Transverse colon (tissue), 4 donors: ENCODE data around the gene BTN3A1. TPM values are rescaled to one million over a fixed set of nuclear protein-coding genes. Genes with fewer than 3 reads are reported as not detected.
"Not testable (repeated sequence)": the region's sequence is repeated elsewhere in the genome, so short reads cannot be mapped to it uniquely, and the experiment has no call there.

Source experiments
- DNase-seq: peaks from one replicate; pipeline ENCODE4 v3.0.0-alpha.2; 2019
- H3K27ac ChIP-seq, 4 donors: fragments of 200-600 bp; sonication (generic); 2 replicates each; pipeline ENCODE4 v1.5.1; 2016 to 2018; ENCODE audit warnings: inconsistent platforms in 4 of 4
- H3K27me3 ChIP-seq: fragments of 200-600 bp; sonication (generic); 2 replicates; pipeline ENCODE4 v1.5.1; 2017; ENCODE audit warnings: inconsistent platforms
- H3K36me3 ChIP-seq, 4 donors: fragments of 200-600 bp; sonication (generic); 2 replicates each; pipeline ENCODE4 v1.5.1; 2017 to 2019; ENCODE audit warnings: inconsistent platforms in 4 of 4
- H3K4me1 ChIP-seq, 4 donors: fragments of 200-600 bp; sonication (generic); 2 replicates each; pipeline ENCODE4 v1.5.1; 2017 to 2020; ENCODE audit warnings: inconsistent platforms in 4 of 4
- H3K4me3 ChIP-seq, 4 donors: fragments of 200-600 bp; sonication (generic); 1 replicate in 1 of 4; 2 replicates in 3 of 4; pipeline versions ENCODE4 v1.5.1 to v1.6.1; 2017 to 2019; ENCODE audit warnings: inconsistent platforms in 4 of 4
- H3K9me3 ChIP-seq, 2 donors: fragments of 200-600 bp; sonication (generic); 2 replicates each; pipeline ENCODE4 v1.5.1; 2017 to 2019; ENCODE audit warnings: inconsistent platforms in 2 of 2
- CTCF ChIP-seq, 5 experiments: fragments of 200-600 bp in 3 of 5; fragments of 450-650 bp in 2 of 5; sonication (generic) in 3 of 5; IDR thresholded peaks; 1 replicate in 2 of 5; 2 replicates in 3 of 5; pipeline ENCODE4 v1.5.1; 2016 to 2017; ENCODE audit warnings: antibody characterized with exemption in 5 of 5, inconsistent platforms in 3 of 5, mild to moderate bottlenecking in 2 of 5, moderate library complexity in 1 of 5
- EP300 ChIP-seq: sonication (generic); formaldehyde crosslinking; IDR thresholded peaks from one replicate; pipeline ENCODE4 v1.6.1; 2017; ENCODE audit warnings: antibody characterized with exemption, low read depth
- POLR2A ChIP-seq: fragments of 450-650 bp; IDR thresholded peaks from one replicate; pipeline ENCODE4 v1.6.1; 2016; ENCODE audit warnings: antibody characterized with exemption, mild to moderate bottlenecking, moderate library complexity
- POLR2AphosphoS5 ChIP-seq, 3 donors: sonication (generic); formaldehyde crosslinking; IDR thresholded peaks; one replicate each; pipeline ENCODE4 v1.6.1; 2016; ENCODE audit warnings: antibody characterized with exemption in 3 of 3
- WGBS, 2 donors: methylation state at CpG; one replicate each; pipeline ENCODE4 v1.1.5; 2018; ENCODE audit warnings: low coverage in 1 of 2; 5-methylcytosine and 5-hydroxymethylcytosine counted together
- in situ Hi-C, 4 donors: fragments of 200-750 bp; cut with MboI; loops; one replicate each; pipeline versions ENCODE4 v1.15.0 to v1.15.1; 2017; ENCODE audit warnings: low sequenced_read_pairs in 3 of 4, low pct_ligation_motif_present in 1 of 4, low pct_unique_long_range_greater_than_20kb in 1 of 4
- intact Hi-C: fragments of 100-400 bp; cut with DNase I; formaldehyde crosslinking; loops from one replicate; pipeline ENCODE4 v1.15.1; 2023; ENCODE audit warnings: low total_unique reads
- total RNA-seq, 4 donors: library from RNA; depleted of rRNA; stranded (reverse); fragments of >200 nt; gene quantifications; one replicate each; pipeline ENCODE4 v1.1.0, GENCODE V29; 2016

Gene BTN3A1
- total RNA-seq, 4 donors from 2014 or later: 15.7 to 43.2 (median 20.4) TPM

GRCh38 chr6:26428206-26428605, 26.1 kb downstream of the BTN3A1 start:
- no peak overlapping the region for H3K4me3 ChIP-seq
- intact Hi-C loops (no loop called here), in situ Hi-C loops (no loop called here)
- 82 to 94% methylated on average over 1 to 2 of the region's 2 CpGs for WGBS, 2 donors
- no peak for DNase-seq
- peaks cover 0 to 6% (median 0%) of the 10 kb centered on the region in 4 donors for H3K36me3 ChIP-seq
- no peaks in the 10 kb centered on the region for H3K27me3 ChIP-seq
- no peak overlapping the region for H3K27ac ChIP-seq
- peaks cover 0 to 9% (median 1%) of the 10 kb centered on the region in 4 donors for H3K4me1 ChIP-seq
- H3K9me3 ChIP-seq: no peaks in the 10 kb centered on the region
- TF ChIP-seq POLR2AphosphoS5 (IDR thresholded peaks at IDR 0.05) (no peak), POLR2A (no peak), CTCF (IDR thresholded peaks at IDR 0.05) (no peak), EP300 (no peak)

GRCh38 chr6:26430787-26431186, 28.7 kb downstream of the BTN3A1 start:
- no peak overlapping the region for H3K27ac ChIP-seq
- H3K36me3 ChIP-seq: peaks cover 0 to 6% (median 0%) of the 10 kb centered on the region in 4 donors
- no peak overlapping the region for H3K4me3 ChIP-seq
- WGBS, 2 donors: 95% methylated on average over 4 to 5 of the region's 5 CpGs
- TF ChIP-seq EP300: no peak
- no peak for TF ChIP-seq POLR2AphosphoS5 (IDR thresholded peaks at IDR 0.05)
- no peak for TF ChIP-seq CTCF (IDR thresholded peaks at IDR 0.05)
- no peak for TF ChIP-seq POLR2A
- intact Hi-C loops: no loop called here
- no peaks in the 10 kb centered on the region for H3K27me3 ChIP-seq
- in situ Hi-C loops: no loop called here
- H3K9me3 ChIP-seq: no peaks in the 10 kb centered on the region
- DNase-seq: no peak
- no peaks in the 10 kb centered on the region for H3K4me1 ChIP-seq

- Histone ChIP-seq H3K4me1 (no peaks in the 10 kb centered on the region), H3K9me3 (no peaks in the 10 kb centered on the region), H3K27ac (no peak overlapping the region), H3K27me3 (no peaks in the 10 kb centered on the region), H3K4me3 (no peak overlapping the region), H3K36me3 (peaks cover 0 to 6% (median 0%) of the 10 kb centered on the region in 4 donors)
- in situ Hi-C loops: no loop called here
- DNase-seq: no peak
- intact Hi-C loops: no loop called here
- 81 to 86% methylated on average over 4 to 6 of the region's 6 CpGs for WGBS, 2 donors
- TF ChIP-seq CTCF (IDR thresholded peaks at IDR 0.05): no peak
- no peak for TF ChIP-seq EP300
- no peak for TF ChIP-seq POLR2A
- TF ChIP-seq POLR2AphosphoS5 (IDR thresholded peaks at IDR 0.05): no peak
These were observed 29.4 kb downstream of the BTN3A1 start for GRCh38 chr6:26431258-26432172.

- Histone ChIP-seq H3K27ac (no peak overlapping the region), H3K4me1 (no peaks in the 10 kb centered on the region), H3K4me3 (no peak overlapping the region), H3K36me3 (peaks cover 0 to 6% (median 0%) of the 10 kb centered on the region in 4 donors), H3K27me3 (no peaks in the 10 kb centered on the region), H3K9me3 (no peaks in the 10 kb centered on the region)
- TF ChIP-seq POLR2A: no peak
- TF ChIP-seq CTCF (IDR thresholded peaks at IDR 0.05): no peak
- TF ChIP-seq EP300: no peak
- TF ChIP-seq POLR2AphosphoS5 (IDR thresholded peaks at IDR 0.05): no peak
- intact Hi-C loops (no loop called here), in situ Hi-C loops (no loop called here)
- no peak for DNase-seq
- WGBS, 2 donors: 92 to 94% methylated on average over 4 to 5 of the region's 5 CpGs
These were observed 30.6 kb downstream of the BTN3A1 start for GRCh38 chr6:26432627-26433201.

GRCh38 chr6:26433680-26434079, 31.6 kb downstream of the BTN3A1 start:
- 88 to 96% methylated on average over 8 of the region's 8 CpGs for WGBS, 2 donors
- H3K27ac ChIP-seq, DNase-seq, H3K4me1 ChIP-seq, intact Hi-C loops, in situ Hi-C loops, H3K9me3 ChIP-seq, H3K4me3 ChIP-seq, H3K27me3 ChIP-seq, H3K36me3 ChIP-seq: not testable (repeated sequence)
